Adrenal gland (tissue), 5 donors: ENCODE data around the gene RGS8.

Experiments
- CTCF ChIP-seq, 6 experiments: fragments of 450-650 bp in 4 of 6; fragments of 200-600 bp in 2 of 6; sonication (generic) in 1 of 6; IDR thresholded peaks; 1 replicate in 5 of 6; 2 replicates in 1 of 6; pipeline versions ENCODE4 v1.5.1 to v1.8.0; 2016 to 2021; ENCODE audit warnings: antibody characterized with exemption in 6 of 6, mild to moderate bottlenecking in 2 of 6, moderate library complexity in 1 of 6
- POLR2A ChIP-seq, 2 donors: fragments of 450-650 bp; IDR thresholded peaks; one replicate each; pipeline ENCODE4 v1.6.1; 2017; ENCODE audit warnings: antibody characterized with exemption in 2 of 2, mild to moderate bottlenecking in 2 of 2, moderate library complexity in 1 of 2
- donor health status: DM: no; HTN: no; CAD: no.

GRCh38 chr1:182644886-182645285 lies 39.5 kb downstream of the RGS8 start:
- TF ChIP-seq POLR2A (IDR thresholded peaks at IDR 0.05): no peak
- TF ChIP-seq CTCF (IDR thresholded peaks at IDR 0.05): no peak
